ENCODE measurements around the gene PLEKHG1.

DNA sequence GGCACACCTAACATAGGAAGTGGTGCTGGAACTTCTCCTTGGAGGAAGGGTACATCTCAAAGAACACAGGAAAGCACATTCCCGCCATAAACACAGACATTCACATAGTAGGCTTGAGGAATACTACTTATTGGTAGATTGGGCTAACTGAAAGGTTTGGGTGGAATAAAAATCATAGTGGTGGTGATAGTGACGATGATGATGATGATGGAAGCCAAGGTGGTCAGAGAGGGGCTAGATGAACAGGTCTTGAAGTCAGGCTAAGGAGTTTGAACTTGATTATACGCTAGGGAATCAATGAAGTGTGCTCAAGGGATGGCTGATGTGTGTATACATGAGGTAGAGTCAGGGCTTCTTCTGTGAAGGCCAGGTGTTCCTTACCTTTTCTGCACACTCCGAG, 12.0 kb upstream of the PLEKHG1 start:
- TF ChIP-seq, protein P1, sequence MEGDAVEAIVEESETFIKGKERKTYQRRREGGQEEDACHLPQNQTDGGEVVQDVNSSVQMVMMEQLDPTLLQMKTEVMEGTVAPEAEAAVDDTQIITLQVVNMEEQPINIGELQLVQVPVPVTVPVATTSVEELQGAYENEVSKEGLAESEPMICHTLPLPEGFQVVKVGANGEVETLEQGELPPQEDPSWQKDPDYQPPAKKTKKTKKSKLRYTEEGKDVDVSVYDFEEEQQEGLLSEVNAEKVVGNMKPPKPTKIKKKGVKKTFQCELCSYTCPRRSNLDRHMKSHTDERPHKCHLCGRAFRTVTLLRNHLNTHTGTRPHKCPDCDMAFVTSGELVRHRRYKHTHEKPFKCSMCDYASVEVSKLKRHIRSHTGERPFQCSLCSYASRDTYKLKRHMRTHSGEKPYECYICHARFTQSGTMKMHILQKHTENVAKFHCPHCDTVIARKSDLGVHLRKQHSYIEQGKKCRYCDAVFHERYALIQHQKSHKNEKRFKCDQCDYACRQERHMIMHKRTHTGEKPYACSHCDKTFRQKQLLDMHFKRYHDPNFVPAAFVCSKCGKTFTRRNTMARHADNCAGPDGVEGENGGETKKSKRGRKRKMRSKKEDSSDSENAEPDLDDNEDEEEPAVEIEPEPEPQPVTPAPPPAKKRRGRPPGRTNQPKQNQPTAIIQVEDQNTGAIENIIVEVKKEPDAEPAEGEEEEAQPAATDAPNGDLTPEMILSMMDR (conservative IDR thresholded peaks at IDR 0.05; ENCODE audit: low read depth in 2 of 2), result no peak
- TF ChIP-seq EZH2 (IDR thresholded peaks at IDR 0.05; ENCODE audit: low read depth, unreplicated experiment), result no peak
